IPS-11a (cell line): ENCODE data around the gene ZNF771.
A peak's percentile ranks its signal among the peaks of the same experiment; 100 is the strongest.

Experiments used
- H3K4me3 ChIP-seq: one replicate; pipeline ENCODE4 v1.5.1; 2013; ENCODE audit warnings: low read depth, low read length, control low read depth

ZNF771 gene

GRCh38 chr16:30375864-30376263, 31.5 kb upstream of the ZNF771 start:
- H3K4me3 ChIP-seq, result no peak overlapping the region

DNA sequence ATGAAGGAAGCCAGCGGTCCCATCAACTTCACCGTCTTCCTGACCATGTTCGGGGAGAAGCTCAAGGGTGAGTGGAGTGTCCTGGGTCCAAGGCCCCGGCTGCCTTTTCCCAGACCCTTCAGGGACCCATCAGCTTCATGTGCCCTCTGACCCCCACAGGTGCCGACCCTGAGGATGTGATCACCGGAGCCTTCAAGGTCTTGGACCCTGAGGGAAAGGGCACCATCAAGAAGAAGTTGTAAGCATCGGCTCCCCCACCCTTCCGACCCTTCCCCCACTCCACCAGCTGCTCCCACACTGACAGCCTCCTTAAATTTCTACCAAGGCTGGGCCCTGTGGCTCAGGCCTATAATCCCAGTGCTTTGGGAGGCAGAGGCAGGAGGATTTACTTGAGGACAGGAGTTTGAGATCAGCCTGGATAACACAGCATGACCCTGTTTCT, 30.9 kb upstream of the ZNF771 start:
- H3K4me3 ChIP-seq, result no peak overlapping the region

GRCh38 chr16:30377050-30377811, 30.2 kb upstream of the ZNF771 start:
- H3K4me3 ChIP-seq, result peak overlapping the region; percentile 29

GRCh38 chr16:30377812-30378235, 29.6 kb upstream of the ZNF771 start:
- H3K4me3 ChIP-seq, result peak overlapping the region; percentile 48

DNA sequence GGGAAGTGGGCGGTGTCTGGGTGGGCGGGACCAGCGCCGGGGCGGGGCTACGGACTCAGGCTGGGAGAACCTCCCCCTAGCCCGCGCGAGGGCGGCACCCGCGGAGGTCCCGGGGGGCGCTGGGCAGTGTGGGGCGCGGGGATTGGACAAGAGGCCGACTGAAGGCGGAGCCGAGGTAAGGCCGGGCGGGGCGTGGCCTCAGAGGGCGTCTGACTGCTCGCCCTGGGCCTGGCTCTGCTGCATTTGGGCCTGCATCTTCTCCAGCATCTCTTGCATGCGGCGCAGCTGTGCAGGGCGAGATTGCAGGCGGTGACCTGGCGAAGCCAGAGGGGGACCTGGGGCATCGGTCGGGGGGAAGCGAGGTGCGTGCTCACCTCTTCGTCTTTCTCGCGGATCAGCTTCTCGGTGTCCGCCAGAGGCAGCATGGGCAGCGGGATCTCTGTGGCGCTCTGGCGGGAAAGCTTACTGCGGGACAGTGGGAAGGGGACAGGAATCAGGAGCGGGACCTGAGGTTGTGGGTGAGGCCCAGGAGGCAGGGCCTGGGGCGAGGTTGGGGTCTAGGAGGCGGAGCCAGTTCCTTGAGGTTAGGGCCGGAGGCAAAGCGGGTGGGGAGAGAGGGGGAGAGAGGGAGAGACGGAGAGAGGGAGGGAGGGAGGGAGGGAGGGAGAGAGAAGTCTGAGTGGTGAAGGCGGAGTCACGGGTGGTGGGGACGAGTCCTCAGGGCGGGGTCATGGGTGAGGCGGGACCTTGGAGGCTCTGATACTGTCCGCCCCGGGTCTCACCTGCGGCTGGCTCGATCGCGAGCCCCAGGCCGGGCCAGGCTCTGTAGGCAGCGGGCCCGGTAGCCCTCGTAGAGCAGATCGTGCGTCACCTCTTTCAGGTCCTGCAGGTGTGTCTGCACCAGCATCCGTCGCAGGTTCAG, 28.9 kb upstream of the ZNF771 start:
- H3K4me3 ChIP-seq, result peak overlapping the region; percentile 48

- peak overlapping the region; percentile 37 for H3K4me3 ChIP-seq
These were observed 28.1 kb upstream of the ZNF771 start for GRCh38 chr16:30379158-30379783.

- H3K4me3 ChIP-seq, result no peak overlapping the region
These were observed 27.2 kb upstream of the ZNF771 start for GRCh38 chr16:30380072-30380802.

DNA sequence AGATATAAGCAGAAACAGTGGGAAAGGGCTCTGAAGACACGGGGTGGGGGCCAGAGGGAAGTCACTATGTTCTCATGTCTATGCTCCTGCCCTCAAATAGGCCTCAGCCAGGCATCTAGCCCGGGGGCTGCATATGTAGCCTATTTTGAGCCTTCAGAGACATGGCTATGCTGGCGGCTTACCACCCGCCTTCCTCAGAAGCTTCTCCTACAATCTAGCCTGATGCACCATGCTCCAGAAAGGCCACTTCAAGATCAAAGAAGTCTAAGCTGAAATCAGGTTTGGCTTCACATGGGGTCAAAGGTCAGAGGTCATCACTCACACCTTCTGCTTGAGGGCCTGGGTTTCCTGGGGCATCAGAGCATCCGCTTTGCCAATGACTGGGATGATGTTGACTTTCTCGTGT, 26.6 kb upstream of the ZNF771 start:
- H3K4me3 ChIP-seq, result no peak overlapping the region

- H3K4me3 ChIP-seq, result no peak overlapping the region
These were observed 25.9 kb upstream of the ZNF771 start for GRCh38 chr16:30381291-30382041.

- H3K4me3 ChIP-seq, result no peak within 1 kb of the TSS
These were observed 25.1 kb upstream of the ZNF771 start, which contains the start of gene SEPTIN1 for GRCh38 chr16:30382111-30382881. SEPTIN1 (minus strand) TSS chr16:30382561; CDS start chr16:30382542, 19 bp downstream.

- H3K4me3 ChIP-seq, result no peak overlapping the region
These were observed 23.9 kb upstream of the ZNF771 start for GRCh38 chr16:30383521-30383920.

DNA sequence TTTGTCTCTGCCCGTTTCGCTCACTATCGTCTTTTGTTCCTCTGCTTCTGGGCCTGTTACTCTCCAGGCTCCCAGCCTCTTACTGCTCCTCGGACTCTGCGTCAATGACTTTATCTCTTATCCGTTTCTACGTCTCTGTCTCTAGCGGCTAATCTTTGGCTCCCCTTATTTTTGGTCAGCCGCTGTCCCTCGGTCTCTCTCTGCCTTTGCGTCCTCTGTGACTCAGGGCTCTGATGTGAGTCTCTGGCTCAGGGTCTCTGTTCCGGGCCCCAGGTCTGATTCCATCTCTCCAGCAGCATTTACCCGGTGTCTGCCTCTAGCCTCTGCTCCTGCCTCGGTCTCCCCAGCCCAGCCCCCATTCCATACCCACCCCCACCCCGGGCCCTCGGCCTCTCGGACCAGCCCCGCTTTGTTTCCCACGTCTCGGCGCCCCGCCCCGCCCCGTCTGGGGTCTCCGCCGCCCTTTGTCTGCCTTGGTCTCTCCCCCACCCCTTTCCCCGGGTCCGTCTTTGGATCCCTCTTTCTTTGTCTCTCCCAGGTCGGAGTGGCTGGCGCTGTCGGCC, 12.7 kb upstream of the ZNF771 start:
- peak overlapping the region; percentile 86 for H3K4me3 ChIP-seq

DNA sequence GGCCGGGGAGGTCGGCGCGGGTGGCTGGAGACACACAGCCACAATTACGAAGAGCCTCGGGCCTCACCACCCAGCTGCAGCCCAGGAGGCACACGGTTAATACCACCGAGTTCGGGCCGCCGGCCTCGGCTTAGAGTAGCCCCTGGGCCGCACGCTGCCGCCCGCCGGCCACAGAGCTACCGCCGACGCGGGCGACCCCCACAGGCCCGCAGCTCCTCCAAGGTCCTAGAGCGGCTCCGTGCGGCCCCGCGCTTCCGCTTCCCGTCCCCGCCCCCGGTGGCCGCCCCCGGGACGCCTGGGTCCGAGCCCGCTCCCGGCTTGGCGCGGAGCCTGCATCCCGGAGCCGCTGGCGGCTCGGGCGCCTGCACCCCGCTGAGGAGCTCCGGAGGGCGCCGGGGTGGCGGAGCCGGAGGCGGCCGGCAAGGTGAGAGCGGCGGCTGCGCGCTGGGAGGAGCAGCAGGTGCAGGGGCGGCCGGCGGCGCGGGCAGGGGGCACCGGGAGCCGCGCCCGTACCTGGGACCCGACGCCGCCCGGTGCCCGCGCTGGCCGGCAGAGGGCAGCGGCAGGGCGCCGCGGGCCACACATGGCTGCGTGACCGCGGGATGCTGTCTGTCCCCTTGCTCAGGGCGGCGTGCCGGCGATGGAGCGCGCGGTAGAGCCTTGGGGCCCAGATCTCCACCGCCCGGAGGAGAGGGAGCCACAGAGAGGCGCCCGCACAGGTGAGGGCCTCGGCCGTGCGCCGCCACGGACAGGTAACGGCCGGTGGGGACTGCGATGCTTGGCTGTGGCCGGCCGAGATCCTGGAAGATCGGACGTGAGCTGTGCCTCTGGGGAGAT, 12.0 kb upstream of the ZNF771 start, which contains the start of gene ZNF48:
Gene ZNF48 (plus strand): TSS at position 266 of the 837 bp plus-strand sequence. CDS start 375 bp downstream, at position 641.
- H3K4me3 ChIP-seq, result peak within 1 kb of the TSS; percentile 86

DNA sequence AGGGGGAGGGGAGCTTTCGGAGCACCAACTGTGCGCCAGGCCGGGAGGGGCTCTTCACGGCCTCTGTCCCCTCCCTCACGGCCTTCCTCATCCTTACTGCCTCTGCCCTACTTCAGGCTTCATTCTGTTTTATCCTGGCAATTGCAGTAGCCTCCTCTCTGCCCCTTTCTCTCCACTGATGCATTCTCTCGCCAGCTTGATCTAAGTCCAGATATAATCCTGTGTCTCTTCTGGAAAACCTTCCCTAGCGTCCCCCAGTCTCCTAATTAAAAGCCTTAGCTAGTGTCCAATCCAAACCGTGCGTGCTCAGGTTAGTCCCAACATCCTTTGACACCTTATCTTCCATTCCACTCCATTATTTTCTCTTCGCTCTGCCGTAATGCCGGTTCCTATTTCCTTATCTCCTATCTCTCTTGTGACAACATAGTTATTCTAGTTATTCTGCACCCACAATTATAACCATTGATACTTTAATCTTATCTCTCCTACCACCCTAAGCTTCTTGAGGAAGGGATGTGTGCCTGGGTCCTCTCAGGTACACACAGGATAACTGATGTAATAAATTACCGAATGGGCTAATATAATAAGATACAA, 11.3 kb upstream of the ZNF771 start:
- peak overlapping the region; percentile 86 for H3K4me3 ChIP-seq

GRCh38 chr16:30396627-30397026, 10.8 kb upstream of the ZNF771 start:
- peak overlapping the region; percentile 86 for H3K4me3 ChIP-seq

GRCh38 chr16:30397056-30397455, 10.3 kb upstream of the ZNF771 start:
- H3K4me3 ChIP-seq, result no peak overlapping the region
